Stimulated activated CD4-positive, alpha-beta T cell treated with anti-CD3 and anti-CD28 coated beads, Interleukin-1b, Interleukin-23, amount 100 ng/mL, for 24 hours (primary cell): Measurements from ENCODE around the gene NCAPD3.
A peak's percentile ranks its signal among the peaks of the same experiment; 100 is the strongest.
"Not testable (repeated sequence)": the region's sequence is repeated elsewhere in the genome, so short reads cannot be mapped to it uniquely, and the experiment has no call there.

Source experiments
- DNase-seq, 4 experiments: peaks; one replicate each; pipeline ENCODE4 v3.0.0-alpha.2; 2020; ENCODE audit warnings: low read depth in 4 of 4, low spot score in 1 of 4

Gene NCAPD3, protein sequence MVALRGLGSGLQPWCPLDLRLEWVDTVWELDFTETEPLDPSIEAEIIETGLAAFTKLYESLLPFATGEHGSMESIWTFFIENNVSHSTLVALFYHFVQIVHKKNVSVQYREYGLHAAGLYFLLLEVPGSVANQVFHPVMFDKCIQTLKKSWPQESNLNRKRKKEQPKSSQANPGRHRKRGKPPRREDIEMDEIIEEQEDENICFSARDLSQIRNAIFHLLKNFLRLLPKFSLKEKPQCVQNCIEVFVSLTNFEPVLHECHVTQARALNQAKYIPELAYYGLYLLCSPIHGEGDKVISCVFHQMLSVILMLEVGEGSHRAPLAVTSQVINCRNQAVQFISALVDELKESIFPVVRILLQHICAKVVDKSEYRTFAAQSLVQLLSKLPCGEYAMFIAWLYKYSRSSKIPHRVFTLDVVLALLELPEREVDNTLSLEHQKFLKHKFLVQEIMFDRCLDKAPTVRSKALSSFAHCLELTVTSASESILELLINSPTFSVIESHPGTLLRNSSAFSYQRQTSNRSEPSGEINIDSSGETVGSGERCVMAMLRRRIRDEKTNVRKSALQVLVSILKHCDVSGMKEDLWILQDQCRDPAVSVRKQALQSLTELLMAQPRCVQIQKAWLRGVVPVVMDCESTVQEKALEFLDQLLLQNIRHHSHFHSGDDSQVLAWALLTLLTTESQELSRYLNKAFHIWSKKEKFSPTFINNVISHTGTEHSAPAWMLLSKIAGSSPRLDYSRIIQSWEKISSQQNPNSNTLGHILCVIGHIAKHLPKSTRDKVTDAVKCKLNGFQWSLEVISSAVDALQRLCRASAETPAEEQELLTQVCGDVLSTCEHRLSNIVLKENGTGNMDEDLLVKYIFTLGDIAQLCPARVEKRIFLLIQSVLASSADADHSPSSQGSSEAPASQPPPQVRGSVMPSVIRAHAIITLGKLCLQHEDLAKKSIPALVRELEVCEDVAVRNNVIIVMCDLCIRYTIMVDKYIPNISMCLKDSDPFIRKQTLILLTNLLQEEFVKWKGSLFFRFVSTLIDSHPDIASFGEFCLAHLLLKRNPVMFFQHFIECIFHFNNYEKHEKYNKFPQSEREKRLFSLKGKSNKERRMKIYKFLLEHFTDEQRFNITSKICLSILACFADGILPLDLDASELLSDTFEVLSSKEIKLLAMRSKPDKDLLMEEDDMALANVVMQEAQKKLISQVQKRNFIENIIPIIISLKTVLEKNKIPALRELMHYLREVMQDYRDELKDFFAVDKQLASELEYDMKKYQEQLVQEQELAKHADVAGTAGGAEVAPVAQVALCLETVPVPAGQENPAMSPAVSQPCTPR (N-terminal part only)

DNA sequence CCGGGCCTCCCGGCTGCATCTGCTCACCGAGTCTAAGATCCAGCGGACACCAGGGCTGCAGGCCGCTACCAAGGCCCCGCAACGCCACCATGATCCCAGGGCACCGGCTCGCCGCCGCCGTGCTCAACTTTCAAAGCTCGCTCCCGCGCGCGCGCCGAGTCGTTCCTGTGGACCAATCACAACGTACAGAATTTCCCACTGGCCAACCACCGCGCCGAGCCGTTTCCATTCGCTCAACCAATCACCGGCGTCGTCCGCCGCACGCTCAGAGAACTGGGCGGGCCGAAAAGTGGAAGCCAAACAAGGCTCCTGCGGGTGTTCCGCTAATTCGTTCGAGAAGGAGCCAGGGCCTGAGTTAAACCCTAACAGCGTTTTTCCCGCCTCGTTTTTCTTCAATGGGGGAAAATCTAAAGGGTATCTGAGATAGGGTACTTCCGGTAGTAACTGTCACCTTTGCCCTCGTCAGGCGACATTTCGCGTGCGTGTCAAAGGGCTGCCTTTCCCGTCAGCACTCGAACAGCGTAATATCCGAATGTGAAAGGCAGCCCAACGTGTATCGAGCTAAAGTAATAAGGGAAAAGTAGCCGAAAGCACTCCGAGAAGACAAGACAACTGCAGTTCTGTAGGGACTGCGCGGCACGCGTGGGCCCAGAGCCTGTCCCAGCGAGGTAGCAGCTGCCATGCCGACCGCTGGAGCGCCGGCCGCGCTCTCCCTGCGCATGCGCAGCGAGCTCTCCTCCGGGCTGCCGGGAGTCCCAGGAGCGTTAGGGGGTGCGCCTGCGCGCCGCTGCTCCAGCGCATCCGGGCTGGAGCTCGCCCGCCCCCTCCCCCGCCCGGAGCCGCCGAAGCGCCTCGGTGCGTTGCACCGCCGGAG lies at the start of gene NCAPD3, which contains the start of gene VPS26B:
TSS of gene NCAPD3 (minus strand) at position 132 of the 874 bp plus-strand sequence. CDS start at position 91, 41 bp downstream.
TSS of gene VPS26B (plus strand) at position 836 of the 874 bp plus-strand sequence. CDS start 452 bp downstream, outside the sequence.
- peak; percentile 92 to 96 (median 94) for DNase-seq

DNA sequence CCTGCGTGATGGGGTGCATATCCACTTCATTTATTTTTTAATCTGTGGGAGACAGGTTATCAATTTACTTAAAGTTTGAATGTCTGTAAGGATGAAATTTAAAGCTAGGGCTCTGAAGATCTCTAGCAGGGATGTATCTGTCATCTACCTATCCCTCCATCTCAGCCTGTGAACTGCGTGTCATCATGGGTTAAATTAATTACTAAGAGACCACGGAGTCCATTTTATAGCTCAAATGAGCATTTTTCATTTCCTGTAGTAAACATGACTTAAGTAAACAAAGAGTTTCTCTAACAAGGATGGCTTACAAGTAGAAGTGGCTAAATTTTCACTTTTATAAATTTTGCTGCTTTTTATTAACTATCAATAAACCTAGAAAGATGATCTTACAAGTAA lies 49.5 kb upstream of the NCAPD3 start:
- no peak for DNase-seq

DNA sequence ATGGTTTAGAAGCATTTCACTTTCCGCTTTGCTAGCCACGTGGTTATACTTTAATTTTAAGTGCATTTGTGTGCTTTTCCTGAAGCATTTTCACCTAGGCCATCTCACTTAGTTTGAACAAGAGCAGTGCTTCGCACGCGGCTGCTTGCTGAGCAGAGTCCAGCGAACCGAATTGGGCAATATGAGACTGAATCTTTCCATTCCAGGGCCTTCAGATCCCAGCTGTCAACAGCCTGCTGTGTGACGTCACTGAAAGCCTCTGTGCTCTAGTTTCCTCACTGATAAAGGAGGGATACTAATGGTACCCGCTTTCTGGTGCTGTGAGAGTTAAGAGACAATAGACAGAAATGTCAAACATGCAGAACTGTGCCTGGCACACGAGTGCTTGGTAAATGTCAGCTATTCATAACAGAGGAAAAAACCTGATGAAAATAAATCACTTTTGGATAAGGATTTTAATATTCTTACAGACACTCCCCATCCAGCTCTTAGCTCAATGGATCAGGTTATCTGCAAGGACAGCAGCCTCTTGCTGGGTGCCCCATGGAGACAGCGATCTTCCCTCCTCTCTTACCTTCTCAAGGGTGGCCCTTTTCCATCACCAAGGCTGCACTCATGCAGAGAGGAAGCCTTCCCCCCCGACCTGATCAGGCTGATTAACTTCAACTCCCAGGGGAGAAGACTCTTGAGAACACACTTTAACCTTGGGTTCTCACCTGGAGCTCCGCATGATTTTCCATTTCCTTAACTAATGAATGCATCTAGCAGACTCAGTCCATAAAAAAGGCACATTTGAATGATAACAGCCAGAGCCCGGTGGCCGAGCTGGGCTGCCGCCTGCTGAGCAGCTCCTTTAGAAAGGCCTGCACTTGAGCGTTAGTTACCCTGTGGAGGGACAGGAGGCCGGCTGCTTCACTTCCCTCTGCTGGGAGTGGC lies 48.9 kb upstream of the NCAPD3 start:
- DNase-seq = no peak

DNA sequence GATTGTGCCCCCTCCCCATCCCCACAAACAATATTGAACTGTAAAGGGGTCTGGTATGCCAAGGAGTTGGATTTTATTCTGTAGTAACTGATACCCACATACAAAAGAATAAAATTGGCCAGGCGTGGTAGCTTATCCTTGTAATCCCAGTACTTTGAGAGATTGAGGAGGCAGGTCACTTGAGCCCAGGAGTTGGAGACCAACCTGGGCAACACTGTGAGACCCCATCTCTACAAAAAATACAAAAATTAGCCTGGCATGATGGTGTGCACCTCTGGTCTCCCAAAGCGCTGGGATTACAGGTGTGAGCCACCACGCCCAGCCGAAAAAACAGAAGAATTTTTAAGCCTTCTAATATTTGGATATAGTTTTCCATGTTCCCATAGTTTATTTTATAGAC lies 48.2 kb upstream of the NCAPD3 start:
- no peak for DNase-seq

DNA sequence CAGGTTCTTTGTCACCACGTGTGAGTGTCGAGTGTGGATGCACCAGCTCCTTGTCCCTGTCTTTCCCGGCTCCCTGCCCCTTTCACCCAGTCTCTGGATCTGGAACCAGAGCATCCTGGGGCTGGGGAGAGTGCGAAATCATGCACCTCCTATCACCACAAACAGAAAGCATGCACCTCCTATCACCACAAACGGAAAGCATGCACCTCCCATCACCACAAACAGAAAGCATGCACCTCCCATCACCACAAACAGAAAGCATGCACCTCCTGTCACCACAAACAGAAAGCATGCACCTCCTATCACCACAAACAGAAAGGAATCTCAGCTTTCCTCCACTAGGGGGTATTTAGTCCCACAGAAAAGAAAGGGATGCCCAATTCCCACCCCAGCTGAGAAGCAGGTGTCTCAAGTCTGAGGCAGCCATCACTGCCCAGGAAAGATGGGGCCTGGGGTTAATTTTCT lies 46.5 kb upstream of the NCAPD3 start:
- DNase-seq = no peak

DNA sequence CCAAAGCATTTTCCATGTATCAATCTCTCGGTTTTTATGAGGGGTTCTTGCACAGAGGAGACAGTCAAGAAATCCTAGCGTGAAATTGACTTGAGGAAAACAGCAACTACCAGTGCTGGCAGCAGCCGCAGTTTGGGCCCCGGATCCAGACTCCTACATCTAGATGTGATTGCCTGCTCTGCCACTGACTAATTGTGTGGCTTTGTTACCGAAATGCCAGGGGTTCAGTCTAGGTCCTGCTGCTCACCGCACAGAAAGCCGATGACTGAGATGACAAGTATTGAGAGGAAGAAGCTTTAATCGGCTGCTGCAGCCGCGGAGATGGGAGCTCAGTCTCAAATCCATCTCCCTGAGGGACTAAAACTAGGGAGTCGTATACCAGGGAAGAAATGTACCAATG lies 44.2 kb upstream of the NCAPD3 start:
- no peak for DNase-seq

DNA sequence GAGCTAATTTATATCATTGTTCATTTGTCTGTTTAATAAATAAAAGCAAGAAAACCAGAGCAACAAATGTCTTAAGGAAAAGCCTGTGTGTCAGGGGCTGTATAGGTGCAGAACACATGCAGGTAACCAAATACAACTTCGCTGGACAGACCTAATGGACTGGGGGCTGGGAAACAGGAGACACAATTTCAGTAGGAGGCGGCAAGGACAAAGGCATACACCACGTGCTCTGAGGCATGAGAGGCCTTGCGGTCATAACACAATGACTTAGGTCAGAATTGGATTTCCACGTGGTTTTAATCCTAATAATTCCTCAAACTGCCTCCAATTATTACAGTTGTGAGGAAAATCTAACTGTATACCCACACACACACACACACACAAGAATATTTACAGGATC lies 43.7 kb upstream of the NCAPD3 start:
- DNase-seq = no peak

DNA sequence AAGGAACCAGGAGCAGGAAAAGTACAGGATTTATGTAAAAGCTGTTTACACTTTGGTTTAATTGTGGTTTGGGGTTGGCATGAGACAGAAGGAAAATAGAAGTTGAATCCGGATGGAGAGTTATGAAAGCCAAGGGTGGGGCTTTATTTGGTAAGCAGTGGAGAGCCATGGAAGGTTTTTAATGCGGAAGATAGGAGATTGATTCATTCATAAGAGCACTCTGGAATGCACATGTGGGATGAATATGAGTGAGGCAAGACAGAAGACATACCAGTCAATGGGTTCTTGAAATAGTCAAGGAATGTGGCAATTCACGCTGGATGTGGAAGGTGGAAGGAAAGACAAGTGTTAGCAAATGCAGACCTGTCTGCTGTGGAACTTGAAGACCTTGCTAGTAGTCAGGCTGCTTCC lies 43.1 kb upstream of the NCAPD3 start:
- no peak for DNase-seq

DNA sequence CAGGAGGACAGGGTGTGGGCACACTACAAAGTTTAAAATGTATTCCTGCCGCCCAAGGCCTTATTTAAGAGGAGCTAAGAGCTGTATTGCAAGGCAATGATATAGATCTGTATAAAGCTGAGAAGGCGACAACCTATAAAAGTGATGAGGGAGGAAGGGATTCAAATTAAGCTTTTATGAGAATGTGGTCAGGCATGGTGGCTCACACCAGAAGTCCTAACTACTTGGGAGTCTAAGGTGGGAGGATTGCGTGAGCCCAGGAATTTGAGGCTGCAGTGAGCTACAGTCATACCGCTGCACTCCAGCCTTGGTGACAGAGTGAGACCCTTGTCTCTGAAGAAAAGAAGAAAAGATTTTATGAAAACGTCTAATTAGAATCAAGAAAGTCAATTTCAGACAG lies 42.7 kb upstream of the NCAPD3 start:
- no peak for DNase-seq

DNA sequence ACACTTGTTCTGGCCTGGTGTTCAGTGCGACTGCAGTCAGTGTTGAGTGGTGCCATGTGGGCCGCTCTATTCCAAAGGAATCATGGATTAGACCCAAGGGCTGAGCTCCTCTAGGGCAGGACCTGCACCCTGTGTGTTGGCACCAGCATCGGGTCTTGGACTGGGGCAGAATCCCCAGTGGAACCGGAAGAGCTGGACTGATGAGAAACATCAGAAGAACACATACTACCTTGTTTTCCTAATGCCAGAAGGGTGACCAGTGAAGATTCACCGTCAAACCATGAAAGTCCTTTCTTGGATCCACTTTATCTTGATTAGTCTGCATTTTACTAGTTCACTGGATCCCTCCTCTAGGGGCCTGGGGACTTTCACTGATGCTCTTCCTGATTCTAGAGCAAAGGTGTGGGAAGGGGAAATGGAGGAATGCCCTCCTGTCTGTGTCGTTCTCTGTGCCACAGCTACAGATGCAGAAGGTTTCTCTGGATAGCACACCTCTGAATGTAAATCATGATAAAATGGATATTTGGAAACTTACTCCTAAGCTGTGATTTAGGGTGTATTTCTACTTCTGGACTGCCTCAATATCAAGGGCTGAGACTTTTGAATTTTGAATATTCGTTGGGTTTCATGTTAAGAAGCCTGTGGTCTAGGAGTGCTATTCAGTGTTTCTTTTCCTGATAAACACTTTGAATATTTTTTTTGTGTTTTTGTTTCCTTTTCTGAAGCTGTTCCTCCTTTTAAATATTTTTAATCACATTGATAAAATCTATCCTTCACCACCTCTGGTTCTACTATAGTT lies 41.4 kb upstream of the NCAPD3 start:
- no peak for DNase-seq

DNA sequence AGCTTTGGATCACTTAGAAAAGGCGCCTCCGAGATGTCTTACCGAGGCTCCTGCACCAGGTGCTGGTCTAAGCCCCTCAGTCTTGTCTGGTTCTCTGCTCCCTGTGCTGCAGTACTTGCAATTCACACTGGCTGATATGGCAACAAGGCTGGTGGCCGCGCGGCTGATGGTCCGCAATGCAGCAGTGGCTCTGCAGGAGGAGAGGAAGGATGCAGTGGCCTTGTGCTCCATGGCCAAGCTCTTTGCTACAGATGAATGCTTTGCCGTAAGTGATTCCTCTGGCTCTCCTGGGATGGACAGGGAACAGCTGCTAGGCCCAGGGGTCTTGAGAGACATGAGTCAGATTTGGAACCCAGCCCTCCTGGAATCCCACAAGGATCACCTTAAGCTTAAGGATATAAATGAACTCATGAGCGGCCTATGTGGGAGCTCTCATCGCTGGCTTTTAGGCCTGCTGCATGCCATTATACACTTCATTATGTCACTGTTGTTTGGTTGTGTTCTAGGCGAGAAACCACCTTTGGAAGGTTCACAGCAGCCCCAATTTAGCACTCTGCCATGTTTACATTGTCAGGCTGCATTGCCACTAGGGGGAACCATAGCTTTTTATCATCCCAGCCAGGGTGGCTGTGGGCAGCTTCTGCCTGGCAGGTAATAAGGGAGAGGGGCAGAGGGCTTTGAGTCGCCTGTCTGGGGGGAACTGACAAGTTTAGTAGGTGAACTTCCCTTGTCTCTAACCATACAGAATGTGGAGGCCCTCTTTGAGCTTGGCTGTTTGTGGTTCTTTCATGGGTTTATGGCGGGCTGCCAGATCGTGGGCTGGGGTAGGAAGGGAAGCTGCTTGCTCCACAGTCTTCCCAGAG lies 38.1 kb upstream of the NCAPD3 start:
- DNase-seq = no peak

DNA sequence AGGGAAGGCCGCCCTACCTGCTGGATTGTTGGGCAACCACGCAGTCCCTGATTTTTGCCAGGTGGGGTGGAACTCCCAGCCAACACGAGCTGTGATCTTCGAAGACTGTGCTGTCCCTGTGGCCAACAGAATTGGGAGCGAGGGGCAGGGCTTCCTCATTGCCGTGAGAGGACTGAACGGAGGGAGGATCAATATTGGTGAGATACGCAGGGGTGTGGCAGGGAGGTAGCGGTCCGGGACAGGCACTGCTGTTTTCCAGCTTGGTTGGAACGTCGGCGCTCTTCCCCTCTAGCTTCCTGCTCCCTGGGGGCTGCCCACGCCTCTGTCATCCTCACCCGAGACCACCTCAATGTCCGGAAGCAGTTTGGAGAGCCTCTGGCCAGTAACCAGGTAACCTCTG lies 37.2 kb upstream of the NCAPD3 start:
- DNase-seq = no peak

DNA sequence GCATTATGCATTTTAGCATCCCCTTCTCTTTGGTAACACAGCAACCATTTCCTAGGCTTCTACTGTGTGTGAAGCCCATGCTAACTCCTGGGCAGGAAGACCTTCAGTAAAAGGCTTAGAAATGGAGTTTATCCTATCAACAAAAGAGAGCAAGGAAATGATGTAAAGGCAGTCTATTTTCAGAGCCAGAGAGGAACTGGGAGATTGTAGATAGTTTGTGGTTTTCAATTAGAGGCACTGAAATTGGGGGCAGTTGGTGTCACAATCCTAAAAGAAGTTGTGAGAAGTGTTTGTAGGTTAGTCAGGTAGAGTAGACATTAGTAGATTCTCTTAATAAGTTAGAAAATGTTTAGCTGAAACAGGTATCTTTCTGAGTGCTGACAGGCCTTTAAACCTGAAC lies 36.7 kb upstream of the NCAPD3 start:
- DNase-seq = no peak

DNA sequence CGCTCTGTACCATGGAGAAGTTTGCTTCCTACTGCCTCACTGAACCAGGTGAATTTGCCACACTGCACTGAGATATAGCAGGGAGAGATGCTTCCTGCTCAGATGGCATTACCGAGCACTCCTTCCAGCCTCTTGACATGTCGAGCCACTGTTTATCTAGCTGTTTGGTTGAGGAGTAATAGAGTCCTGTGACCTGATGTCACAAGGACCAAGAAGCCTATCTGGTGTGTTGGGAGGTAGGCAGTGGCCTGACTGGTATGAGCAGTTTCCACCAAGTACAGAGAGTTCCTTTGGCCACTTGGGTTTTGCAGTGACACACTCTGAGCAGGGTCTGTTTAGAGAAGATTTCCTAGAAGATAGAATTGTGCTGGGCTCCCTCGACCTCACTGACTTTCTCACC lies 34.8 kb upstream of the NCAPD3 start:
- DNase-seq = no peak

DNA sequence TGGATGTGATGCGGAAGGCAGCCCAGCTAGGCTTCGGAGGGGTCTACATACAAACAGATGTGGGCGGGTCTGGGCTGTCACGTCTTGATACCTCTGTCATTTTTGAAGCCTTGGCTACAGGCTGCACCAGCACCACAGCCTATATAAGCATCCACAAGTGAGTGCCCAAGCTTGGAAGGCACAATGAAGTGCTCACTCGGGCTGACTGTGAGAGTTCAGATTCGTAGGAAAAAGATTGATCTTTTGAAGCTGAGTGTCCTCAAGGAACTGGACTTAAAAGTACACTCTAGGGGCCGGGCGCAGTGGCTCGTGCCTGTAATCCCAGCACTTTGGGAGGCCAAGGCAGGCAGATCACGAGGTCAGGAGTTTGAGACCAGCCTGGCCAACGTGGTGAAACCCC lies 33.3 kb upstream of the NCAPD3 start:
- DNase-seq = no peak

DNA sequence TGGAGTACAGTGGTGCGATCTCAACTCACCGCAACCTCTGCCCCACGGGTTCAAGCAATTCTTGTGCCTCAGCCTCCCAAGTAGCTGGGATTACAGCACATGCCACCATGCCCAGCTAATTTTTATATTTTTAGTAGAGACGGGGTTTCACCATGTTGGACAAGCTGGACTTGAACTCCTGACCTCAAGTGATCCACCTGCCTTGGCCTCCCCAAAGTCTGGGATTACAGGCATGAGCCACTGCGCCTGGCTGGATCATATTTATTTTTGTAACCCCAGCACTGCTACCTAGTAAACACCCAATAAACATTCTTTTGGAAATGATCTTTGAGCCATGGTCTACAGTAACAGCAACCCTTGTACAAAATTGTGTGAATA lies 31.4 kb upstream of the NCAPD3 start:
- not testable (repeated sequence) for DNase-seq
